Esophagus muscularis mucosa (tissue), 4 donors: ENCODE measurements around the gene PTPRT. TPM values are rescaled to one million over a fixed set of nuclear protein-coding genes. Genes with fewer than 3 reads are reported as not detected.

ENCODE experiments used
- DNase-seq: peaks from one replicate; pipeline ENCODE4 v3.0.0-alpha.2; 2017; ENCODE audit errors: extremely low spot score
- H3K27ac ChIP-seq, 4 donors: fragments of 200-600 bp; sonication (generic); replicated peaks in 1 of 4; 1 replicate in 3 of 4; 2 replicates in 1 of 4; pipeline ENCODE4 v1.5.1; 2016 to 2019; ENCODE audit warnings: mild to moderate bottlenecking in 1 of 4
- H3K27me3 ChIP-seq, 4 donors: fragments of 200-600 bp; sonication (generic); one replicate each; pipeline versions ENCODE4 v1.5.1 to v1.6.0; 2016 to 2019
- H3K36me3 ChIP-seq, 4 donors: fragments of 200-600 bp; sonication (generic); one replicate each; pipeline ENCODE4 v1.5.1; 2016 to 2019
- H3K4me1 ChIP-seq, 4 donors: fragments of 200-600 bp; sonication (generic); one replicate each; pipeline ENCODE4 v1.5.1; 2016 to 2019
- H3K4me3 ChIP-seq, 4 donors: fragments of 200-600 bp; sonication (generic); 1 replicate in 2 of 4; 2 replicates in 2 of 4; pipeline ENCODE4 v1.5.1; 2016 to 2019; ENCODE audit warnings: mild to moderate bottlenecking in 4 of 4, moderate library complexity in 1 of 4
- H3K9me3 ChIP-seq, 4 donors: fragments of 200-600 bp; sonication (generic); 1 replicate in 3 of 4; 2 replicates in 1 of 4; pipeline ENCODE4 v1.5.1; 2016 to 2019
- CTCF ChIP-seq, 3 experiments: fragments of 200-600 bp in 2 of 3; fragments of 450-650 bp in 1 of 3; sonication (generic) in 2 of 3; IDR thresholded peaks; one replicate each; pipeline ENCODE4 v1.5.1; 2017 to 2019; ENCODE audit warnings: antibody characterized with exemption in 3 of 3, mild to moderate bottlenecking in 2 of 3, moderate library complexity in 1 of 3
- EP300 ChIP-seq: sonication (generic); formaldehyde crosslinking; IDR thresholded peaks from one replicate; pipeline ENCODE4 v1.6.1; 2017; ENCODE audit warnings: antibody characterized with exemption
- POLR2A ChIP-seq: fragments of 450-650 bp; IDR thresholded peaks from one replicate; pipeline ENCODE4 v1.6.1; 2017; ENCODE audit warnings: antibody characterized with exemption, moderate library complexity, mild to moderate bottlenecking, low read depth
- POLR2AphosphoS5 ChIP-seq, 2 donors: sonication (generic); formaldehyde crosslinking; IDR thresholded peaks; one replicate each; pipeline ENCODE4 v1.6.1; 2017; ENCODE audit warnings: antibody characterized with exemption in 2 of 2
- WGBS: methylation state at CpG from one replicate; pipeline ENCODE4 v1.1.5; 2018; 5-methylcytosine and 5-hydroxymethylcytosine counted together
- intact Hi-C: fragments of 100-400 bp; cut with DNase I; formaldehyde crosslinking; loops from one replicate; pipeline ENCODE4 v1.15.1; 2023
- total RNA-seq, 4 donors: library from RNA; depleted of rRNA; stranded (reverse); fragments of >200 nt; gene quantifications; one replicate each; pipeline versions ENCODE4 v1.1.0 to v1.2.1, GENCODE V29; 2016

Gene PTPRT
- total RNA-seq, 4 donors from 2014 or later, result 0.06 to 0.39 TPM; not detected in 2

DNA sequence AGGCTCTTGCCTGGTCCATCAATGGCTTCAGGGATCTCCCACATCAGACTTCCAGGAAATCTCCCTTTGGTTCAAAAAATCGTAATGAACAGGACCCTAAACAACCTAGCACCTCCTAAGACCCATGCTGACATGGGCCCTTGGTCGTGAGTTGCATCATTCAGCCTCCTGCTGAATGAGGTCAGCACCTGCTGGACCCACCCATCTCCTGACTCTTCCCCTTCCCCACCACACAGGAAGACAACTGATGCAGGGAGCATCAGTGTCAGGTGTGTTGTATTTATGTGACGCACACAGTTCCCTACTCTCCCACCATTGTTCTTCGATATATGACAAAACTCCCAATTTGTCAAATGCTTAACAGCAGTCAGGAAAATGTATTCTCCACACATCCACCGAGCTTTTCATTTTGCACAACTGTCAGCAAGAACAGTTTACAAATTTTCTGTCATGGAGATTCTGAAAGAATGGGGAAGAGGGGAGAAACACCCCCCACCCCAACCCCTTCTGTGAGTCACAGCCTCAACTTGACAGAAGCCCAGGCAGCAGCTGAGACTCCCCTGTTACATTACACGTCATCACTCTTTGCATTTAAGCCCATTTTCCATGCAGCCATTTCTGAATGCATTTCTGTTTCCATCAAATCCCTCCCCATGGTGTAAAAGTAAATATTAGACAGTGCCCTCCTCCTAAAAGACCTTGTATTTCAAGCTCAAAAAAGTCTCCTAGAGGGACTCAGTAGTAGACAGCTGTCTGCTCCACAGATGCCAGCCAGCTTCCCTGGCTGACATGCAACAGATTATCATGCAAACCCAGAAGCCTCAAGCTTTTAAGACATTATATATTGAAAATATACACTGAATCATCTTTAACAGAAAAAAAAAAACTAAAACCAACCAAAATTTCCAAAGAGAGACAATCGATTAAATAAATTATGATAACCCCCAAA lies 577.5 kb downstream of the PTPRT start:
- TF ChIP-seq POLR2A (no peak), CTCF (IDR thresholded peaks at IDR 0.05) (no peak), EP300 (no peak)
- WGBS, result 43% methylated on average over 7 of the region's 7 CpGs
- Histone ChIP-seq H3K27me3 (peaks cover 0 to 14% (median 0%) of the 10 kb centered on the region in 4 donors), H3K9me3 (peaks cover 0 to 4% (median 0%) of the 10 kb centered on the region in 4 donors), H3K4me3 (no peak overlapping the region), H3K4me1 (no peaks in the 10 kb centered on the region), H3K36me3 (no peaks in the 10 kb centered on the region), H3K27ac (no peak overlapping the region)
- DNase-seq, result no peak
- intact Hi-C loops, result no loop called here

DNA sequence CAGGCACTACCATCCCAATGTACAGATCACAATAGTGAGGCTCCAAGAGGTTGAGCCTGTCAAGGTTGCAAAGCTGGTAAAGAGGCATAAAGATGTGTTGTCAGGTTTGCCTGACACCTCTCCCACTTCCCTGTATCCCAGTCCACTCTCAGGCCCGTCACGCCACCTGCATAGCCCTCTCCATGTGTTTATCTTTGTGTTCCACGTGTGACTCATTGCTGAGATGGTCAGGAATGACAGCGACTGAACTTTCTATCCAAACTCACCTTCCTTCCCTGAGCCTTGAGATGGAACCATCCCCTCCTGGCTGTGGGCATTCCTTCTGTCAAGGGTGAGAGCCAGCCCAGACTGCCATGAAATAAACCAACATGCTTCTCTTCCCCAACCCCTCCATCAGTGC lies 578.3 kb downstream of the PTPRT start:
- no peaks in the 10 kb centered on the region for H3K4me1 ChIP-seq
- no peak for TF ChIP-seq POLR2A
- no peak for TF ChIP-seq POLR2AphosphoS5 (IDR thresholded peaks at IDR 0.05)
- TF ChIP-seq CTCF (IDR thresholded peaks at IDR 0.05), result no peak
- TF ChIP-seq EP300, result no peak
- H3K4me3 ChIP-seq, result no peak overlapping the region
- H3K27ac ChIP-seq, result no peak overlapping the region
- H3K27me3 ChIP-seq, result peaks cover 0 to 14% (median 0%) of the 10 kb centered on the region in 4 donors
- intact Hi-C loops, result no loop called here
- peaks cover 0 to 4% (median 0%) of the 10 kb centered on the region in 4 donors for H3K9me3 ChIP-seq
- 81% methylated on average over 4 of the region's 4 CpGs for WGBS
- no peak for DNase-seq
- H3K36me3 ChIP-seq, result no peaks in the 10 kb centered on the region

DNA sequence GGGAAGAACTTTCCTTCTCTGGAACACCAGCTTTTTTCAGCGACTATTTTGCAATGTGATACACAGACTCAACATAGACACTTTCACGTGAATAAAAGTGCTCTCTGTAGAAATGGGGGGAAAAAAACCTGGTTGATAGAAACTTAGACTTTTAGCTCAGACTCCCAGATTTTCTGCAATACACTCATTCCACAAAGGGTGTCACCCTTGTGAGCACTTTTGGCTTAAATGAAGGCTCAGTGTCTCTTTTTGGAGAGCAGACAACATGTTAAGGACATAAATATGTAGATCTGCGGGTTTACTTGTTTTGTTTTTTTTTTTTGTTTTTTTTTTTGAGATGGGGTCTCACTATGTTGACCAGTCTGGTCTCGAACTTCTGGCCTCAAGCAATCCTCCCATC lies 579.6 kb downstream of the PTPRT start:
- 70% methylated on average over 4 of the region's 4 CpGs for WGBS
- Histone ChIP-seq H3K27me3 (peaks cover 0 to 14% (median 0%) of the 10 kb centered on the region in 4 donors), H3K9me3 (peaks cover 0 to 4% (median 0%) of the 10 kb centered on the region in 4 donors), H3K27ac (no peak overlapping the region), H3K4me3 (no peak overlapping the region), H3K4me1 (no peaks in the 10 kb centered on the region), H3K36me3 (no peaks in the 10 kb centered on the region)
- TF ChIP-seq EP300 (no peak), POLR2A (no peak), CTCF (IDR thresholded peaks at IDR 0.05) (no peak), POLR2AphosphoS5 (IDR thresholded peaks at IDR 0.05) (no peak)
- DNase-seq, result no peak
- intact Hi-C loops, result no loop called here

- no peaks in the 10 kb centered on the region for H3K4me1 ChIP-seq
- no peak overlapping the region for H3K4me3 ChIP-seq
- TF ChIP-seq POLR2AphosphoS5 (IDR thresholded peaks at IDR 0.05) (no peak), CTCF (IDR thresholded peaks at IDR 0.05) (no peak)
- no peaks in the 10 kb centered on the region for H3K36me3 ChIP-seq
- H3K27me3 ChIP-seq, result peaks cover 0 to 14% (median 0%) of the 10 kb centered on the region in 4 donors
- intact Hi-C loops, result no loop called here
- H3K9me3 ChIP-seq, result peaks cover 0 to 4% (median 0%) of the 10 kb centered on the region in 4 donors
- no peak overlapping the region for H3K27ac ChIP-seq
- 34% methylated on average over 4 of the region's 4 CpGs for WGBS
- DNase-seq, result no peak
Observed at GRCh38 chr20:42609618-42610017, 580.1 kb downstream of the PTPRT start.
